AG10803 (cell line): ENCODE results near the gene UBC.

ENCODE experiments used
- DNase-seq: peaks from one replicate; pipeline ENCODE4 v3.0.0; 2010; ENCODE audit warnings: low read depth
- H3K4me3 ChIP-seq: 2 replicates; pipeline ENCODE4 v1.5.1; 2011; ENCODE audit warnings: mild to moderate bottlenecking, low read length, control low read depth
- TF ChIP-seq, protein P1 (sequence below): conservative IDR thresholded peaks from 2 replicates; pipeline ENCODE4 v1.5.1; 2011; ENCODE audit warnings: mild to moderate bottlenecking, low read length, control low read depth, inconsistent platforms

UBC gene

DNA sequence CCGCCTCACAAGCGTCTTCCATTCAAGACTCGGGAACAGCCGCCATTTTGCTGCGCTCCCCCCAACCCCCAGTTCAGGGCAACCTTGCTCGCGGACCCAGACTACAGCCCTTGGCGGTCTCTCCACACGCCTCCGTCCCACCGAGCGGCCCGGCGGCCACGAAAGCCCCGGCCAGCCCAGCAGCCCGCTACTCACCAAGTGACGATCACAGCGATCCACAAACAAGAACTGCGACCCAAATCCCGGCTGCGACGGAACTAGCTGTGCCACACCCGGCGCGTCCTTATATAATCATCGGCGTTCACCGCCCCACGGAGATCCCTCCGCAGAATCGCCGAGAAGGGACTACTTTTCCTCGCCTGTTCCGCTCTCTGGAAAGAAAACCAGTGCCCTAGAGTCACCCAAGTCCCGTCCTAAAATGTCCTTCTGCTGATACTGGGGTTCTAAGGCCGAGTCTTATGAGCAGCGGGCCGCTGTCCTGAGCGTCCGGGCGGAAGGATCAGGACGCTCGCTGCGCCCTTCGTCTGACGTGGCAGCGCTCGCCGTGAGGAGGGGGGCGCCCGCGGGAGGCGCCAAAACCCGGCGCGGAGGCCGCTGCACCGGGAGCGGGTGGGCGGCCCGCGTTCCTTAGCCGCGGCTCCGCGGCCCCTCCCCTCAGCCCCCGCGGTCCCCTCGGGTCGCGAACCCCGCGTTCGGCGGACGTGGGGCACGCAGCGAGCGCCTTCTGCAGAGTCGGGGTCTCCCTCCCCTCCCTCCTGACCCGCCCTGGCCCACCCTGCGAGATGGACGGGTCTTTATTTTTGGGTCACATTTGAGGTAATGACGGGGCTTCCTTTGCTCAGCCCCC, at the start of gene UBC:
UBC (minus strand) TSS at position 259 of the 847 bp plus-strand sequence. CDS start 879 bp downstream, outside the sequence.
- peak within 1 kb of the TSS; percentile 99 for H3K4me3 ChIP-seq
- TF ChIP-seq, protein P1, sequence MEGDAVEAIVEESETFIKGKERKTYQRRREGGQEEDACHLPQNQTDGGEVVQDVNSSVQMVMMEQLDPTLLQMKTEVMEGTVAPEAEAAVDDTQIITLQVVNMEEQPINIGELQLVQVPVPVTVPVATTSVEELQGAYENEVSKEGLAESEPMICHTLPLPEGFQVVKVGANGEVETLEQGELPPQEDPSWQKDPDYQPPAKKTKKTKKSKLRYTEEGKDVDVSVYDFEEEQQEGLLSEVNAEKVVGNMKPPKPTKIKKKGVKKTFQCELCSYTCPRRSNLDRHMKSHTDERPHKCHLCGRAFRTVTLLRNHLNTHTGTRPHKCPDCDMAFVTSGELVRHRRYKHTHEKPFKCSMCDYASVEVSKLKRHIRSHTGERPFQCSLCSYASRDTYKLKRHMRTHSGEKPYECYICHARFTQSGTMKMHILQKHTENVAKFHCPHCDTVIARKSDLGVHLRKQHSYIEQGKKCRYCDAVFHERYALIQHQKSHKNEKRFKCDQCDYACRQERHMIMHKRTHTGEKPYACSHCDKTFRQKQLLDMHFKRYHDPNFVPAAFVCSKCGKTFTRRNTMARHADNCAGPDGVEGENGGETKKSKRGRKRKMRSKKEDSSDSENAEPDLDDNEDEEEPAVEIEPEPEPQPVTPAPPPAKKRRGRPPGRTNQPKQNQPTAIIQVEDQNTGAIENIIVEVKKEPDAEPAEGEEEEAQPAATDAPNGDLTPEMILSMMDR: no peak
- DNase-seq: peak; percentile 95

DNA sequence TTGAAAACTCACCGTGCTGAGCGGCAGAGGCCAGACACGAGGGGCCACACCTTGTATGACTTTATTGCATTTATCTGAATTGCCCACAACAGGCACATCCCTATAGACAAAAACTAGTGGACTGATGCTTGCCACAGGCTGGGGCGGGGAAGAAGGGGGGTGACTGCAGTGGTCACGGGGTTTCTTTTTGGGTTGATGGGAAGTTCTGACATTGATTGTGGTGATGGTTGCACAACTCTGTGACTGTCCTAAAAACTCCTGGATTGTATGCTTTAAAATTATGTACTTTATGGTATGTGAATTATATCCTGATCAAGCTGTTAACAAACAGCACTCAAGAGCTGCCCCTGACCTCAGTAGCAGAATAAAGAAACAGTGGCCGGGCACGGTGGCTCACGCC, 48.8 kb upstream of the UBC start:
- TF ChIP-seq, protein P1: no peak
- no peak for DNase-seq
- H3K4me3 ChIP-seq: no peak overlapping the region

DNA sequence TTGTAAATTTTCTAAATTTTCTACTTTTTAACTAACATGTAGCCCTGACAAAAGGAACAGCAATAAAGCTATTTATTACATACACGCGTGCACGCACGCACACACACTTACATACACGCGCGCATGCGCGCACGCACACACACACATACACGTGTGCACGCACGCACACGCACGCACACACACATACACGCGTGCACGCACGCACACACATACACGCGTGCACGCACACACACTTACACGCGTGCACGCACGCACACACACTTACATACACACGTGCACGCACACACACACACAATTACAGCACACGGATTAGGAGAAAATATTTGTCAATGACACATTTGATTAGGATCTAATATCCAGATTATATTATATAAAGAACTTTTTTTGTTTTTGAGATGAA, 46.6 kb upstream of the UBC start:
- H3K4me3 ChIP-seq: no peak overlapping the region
- TF ChIP-seq, protein P1: no peak
- no peak for DNase-seq

DNA sequence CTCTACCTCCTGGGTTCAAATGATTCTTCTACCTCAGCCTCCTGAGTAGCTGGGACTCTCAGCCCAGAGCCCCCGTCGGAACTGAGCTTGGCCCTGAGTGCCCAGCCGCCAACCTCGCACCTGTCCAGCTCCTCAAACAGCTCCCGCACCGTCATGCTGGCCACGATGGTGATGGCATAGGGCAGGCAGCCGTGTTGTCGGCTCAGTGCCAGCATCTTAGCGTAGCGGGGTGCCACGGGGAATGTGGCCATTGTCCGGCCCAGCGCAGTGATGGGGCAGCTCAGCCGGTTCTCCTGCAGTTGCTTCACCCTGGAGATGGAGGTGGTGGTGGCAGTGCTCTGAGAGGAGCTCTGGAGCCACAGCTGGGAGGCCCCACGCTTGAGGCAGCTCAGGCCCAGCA, 42.1 kb upstream of the UBC start:
- TF ChIP-seq, protein P1: no peak
- DNase-seq: no peak
- no peak overlapping the region for H3K4me3 ChIP-seq

DNA sequence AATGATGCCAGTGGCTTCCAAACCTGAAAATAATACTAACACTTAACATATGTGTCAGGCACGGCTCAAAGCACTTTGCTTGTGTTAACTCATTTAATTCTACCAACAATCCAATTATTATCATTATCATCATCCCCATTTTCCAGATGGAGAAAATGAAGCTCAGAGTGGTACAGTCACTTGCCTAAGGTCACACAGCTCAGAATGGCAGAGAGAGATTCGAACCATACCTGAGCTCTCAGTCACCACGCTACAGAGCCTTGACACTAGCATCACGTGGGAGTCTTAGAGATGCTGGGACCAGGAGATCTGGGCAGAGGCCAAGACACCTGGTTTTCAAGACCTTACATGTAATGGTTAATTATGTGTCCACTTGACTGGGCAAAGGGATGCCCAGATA, 40.3 kb upstream of the UBC start:
- no peak overlapping the region for H3K4me3 ChIP-seq
- TF ChIP-seq, protein P1: no peak
- no peak for DNase-seq

DNA sequence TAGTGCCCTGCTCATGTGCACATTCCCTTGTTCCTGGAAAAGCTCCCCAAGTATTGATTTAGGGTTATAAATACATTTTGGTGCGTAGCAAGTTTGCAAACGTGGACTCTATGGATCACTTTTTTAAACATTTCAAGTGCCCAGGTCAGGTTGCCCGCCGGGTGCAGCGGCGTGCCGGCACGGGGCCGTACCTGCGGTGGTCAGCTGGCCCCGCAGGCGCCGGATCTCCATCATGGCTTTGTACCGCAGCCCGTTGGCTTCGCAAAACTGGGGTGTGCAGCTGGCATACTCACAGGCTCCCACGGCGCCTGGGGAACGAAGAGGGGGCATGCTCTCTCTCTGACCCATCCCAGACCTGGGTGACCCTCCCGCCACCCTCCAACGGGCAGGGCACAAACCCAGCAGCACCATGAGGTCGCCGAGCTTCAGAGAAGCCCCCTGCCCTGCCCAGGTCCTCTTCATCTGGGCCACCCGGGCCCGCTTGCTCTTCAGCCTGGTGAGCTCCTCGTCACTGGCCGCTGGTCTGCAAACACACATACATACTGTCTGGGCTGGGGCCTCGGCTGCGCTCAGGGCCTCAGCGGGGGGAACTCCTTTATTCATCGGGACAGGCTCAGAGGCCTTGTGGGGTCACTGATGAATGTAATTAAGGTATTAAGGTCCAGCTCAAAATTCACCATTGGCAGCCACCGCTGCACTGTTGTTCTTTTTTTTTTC, 39.4 kb upstream of the UBC start:
- no peak for DNase-seq
- TF ChIP-seq, protein P1: no peak
- H3K4me3 ChIP-seq: no peak overlapping the region
